GM19395 (cell line): ENCODE measurements around the gene PPM1E.

ENCODE experiments used
- ATAC-seq: cut with Tn5 transposase; IDR thresholded peaks from one replicate; pipeline ENCODE4 v1.9.1; 2021; ENCODE audit warnings: mild to moderate bottlenecking, moderate library complexity; ENCODE audit not compliant: unreplicated experiment

PPM1E gene

DNA sequence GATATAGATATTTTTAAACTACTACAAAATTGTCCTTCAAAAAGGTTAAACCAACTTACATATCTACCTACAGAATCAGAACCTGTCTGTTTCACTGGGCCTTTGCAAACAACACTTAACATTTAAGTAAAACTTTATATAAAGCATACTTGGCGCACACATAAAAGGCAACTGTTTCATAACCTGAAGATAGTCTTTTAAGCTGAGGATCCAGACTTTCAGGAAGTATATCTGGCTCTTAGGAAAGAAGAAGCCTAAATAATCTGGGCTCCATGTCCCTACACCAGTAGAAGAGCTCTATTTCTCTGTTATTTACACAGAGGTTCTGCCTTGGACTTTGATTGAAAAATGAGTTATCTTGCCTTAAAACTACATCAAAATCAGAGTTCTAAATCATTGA is 275.2 kb downstream of the PPM1E start:
- no peak for ATAC-seq
